ENCODE results near the gene NT5M. TPM values are rescaled to one million over a fixed set of nuclear protein-coding genes. Genes with fewer than 3 reads are reported as not detected.
A peak's percentile ranks its signal among the peaks of the same experiment; 100 is the strongest.

Gene NT5M
- total and polyA plus RNA-seq, 9 of the 15 experiments (the other 6 are each of a cell fraction or from before 2014, with no cell fraction given): 0.24 to 10.1 (median 3.4) TPM

DNA sequence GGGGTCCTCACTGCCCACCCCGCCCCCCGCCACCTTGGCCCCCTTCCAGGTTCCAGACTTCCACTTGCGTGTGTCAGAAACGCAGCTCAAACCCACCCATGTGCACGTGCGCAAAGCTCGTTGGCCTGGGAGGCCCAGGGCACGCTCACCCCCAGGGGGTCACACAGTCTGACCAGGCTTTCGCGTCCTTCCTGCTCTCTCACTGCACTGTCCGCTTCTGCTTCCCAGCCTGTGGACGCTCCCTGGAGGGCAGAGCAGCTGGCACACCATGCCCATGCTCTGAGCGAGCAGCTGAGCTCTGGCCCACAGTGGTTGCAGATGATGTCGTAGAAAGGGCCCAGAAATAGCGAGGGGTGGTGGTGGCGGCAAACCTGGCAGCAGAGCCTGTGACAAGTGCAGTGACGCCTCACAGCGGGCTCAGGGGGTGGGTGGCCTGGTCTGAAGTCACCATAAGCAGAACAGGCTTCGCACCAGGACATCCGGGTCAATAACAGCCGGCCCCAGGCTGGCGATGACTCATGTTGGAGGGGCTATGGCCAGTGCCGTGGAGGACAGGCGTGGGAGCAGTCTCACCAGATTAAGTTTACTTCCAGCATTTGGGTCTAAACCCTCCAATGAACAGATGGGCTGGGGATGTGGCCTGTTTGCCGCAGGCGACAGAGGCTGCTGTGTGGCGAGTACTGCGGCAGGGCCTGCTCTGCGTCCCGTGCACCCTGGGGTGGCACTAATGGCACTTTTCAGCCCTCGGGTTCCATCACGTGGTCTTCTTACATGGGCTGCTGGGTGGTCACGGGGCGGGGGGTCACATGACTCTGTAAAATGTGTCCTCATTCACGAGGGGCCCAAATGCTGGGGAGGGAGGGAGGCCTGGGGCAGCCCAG lies 49.0 kb downstream of the NT5M start (continued):
- TF ChIP-seq GTF3C2 (IDR thresholded peaks at IDR 0.05; ENCODE audit: borderline replicate concordance, extremely low read depth, insufficient read length): no peak
- TF ChIP-seq MYC (IDR thresholded peaks at IDR 0.05; ENCODE audit: low read depth, low read length): 0 out of 2 replicates have a peak, but pooled peaks have one; percentile 11
- TF ChIP-seq MYC (CRISPR knock-in tag; IDR thresholded peaks at IDR 0.05; ENCODE audit: borderline replicate concordance, low read depth): no peak
- peak; percentile 51; the same call in 1 of the 2 replicates for TF ChIP-seq DPF2 (IDR thresholded peaks at IDR 0.05)
- no peak for TF ChIP-seq TFAM (CRISPR knock-in tag; conservative IDR thresholded peaks at IDR 0.05)
- TF ChIP-seq ZBED1 (IDR thresholded peaks at IDR 0.05): 0 out of 2 replicates have a peak, but pooled peaks have one; percentile 68
- TF ChIP-seq SUPT5H (IDR thresholded peaks at IDR 0.05): peak; percentile 62
- peak; percentile 85 for TF ChIP-seq POLR2A (conservative IDR thresholded peaks at IDR 0.05)
- TF ChIP-seq CBX2 (IDR thresholded peaks at IDR 0.05; ENCODE audit: insufficient read depth, low read length, poor library complexity, severe bottlenecking): no peak
- TF ChIP-seq TCF7 (IDR thresholded peaks at IDR 0.05; ENCODE audit: borderline replicate concordance): no peak
- 0 out of 2 replicates have a peak, but pooled peaks have one; percentile 25 for TF ChIP-seq MTA3 (IDR thresholded peaks at IDR 0.05; ENCODE audit: borderline replicate concordance)
- peak; percentile 53; the same call in 1 of the 2 replicates for TF ChIP-seq ATF7 (IDR thresholded peaks at IDR 0.05)
- TF ChIP-seq ARID2 (IDR thresholded peaks at IDR 0.05): no peak
- TF ChIP-seq FOXK2 (conservative IDR thresholded peaks at IDR 0.05 in 1 of 2, IDR thresholded peaks at IDR 0.05 in 1 of 2; ENCODE audit: low read depth in 2 of 2): no peak
- peak; percentile 40 for TF ChIP-seq TAF9B (IDR thresholded peaks at IDR 0.05; ENCODE audit: partially characterized antibody)
- no peak for TF ChIP-seq MXI1 (IDR thresholded peaks at IDR 0.05; ENCODE audit: low read depth, low read length)
- peak; percentile 61 for TF ChIP-seq GABPB1 (CRISPR knock-in tag; IDR thresholded peaks at IDR 0.05)
- TF ChIP-seq, protein P1, sequence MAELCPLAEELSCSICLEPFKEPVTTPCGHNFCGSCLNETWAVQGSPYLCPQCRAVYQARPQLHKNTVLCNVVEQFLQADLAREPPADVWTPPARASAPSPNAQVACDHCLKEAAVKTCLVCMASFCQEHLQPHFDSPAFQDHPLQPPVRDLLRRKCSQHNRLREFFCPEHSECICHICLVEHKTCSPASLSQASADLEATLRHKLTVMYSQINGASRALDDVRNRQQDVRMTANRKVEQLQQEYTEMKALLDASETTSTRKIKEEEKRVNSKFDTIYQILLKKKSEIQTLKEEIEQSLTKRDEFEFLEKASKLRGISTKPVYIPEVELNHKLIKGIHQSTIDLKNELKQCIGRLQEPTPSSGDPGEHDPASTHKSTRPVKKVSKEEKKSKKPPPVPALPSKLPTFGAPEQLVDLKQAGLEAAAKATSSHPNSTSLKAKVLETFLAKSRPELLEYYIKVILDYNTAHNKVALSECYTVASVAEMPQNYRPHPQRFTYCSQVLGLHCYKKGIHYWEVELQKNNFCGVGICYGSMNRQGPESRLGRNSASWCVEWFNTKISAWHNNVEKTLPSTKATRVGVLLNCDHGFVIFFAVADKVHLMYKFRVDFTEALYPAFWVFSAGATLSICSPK (IDR thresholded peaks at IDR 0.05; ENCODE audit: borderline replicate concordance): no peak
- TF ChIP-seq, protein P2, sequence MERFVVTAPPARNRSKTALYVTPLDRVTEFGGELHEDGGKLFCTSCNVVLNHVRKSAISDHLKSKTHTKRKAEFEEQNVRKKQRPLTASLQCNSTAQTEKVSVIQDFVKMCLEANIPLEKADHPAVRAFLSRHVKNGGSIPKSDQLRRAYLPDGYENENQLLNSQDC (CRISPR knock-in tag; IDR thresholded peaks at IDR 0.05): no peak
- TF ChIP-seq RFX5 (IDR thresholded peaks at IDR 0.05; ENCODE audit: low read depth, low read length): no peak
- TF ChIP-seq ZNF551 (CRISPR knock-in tag; IDR thresholded peaks at IDR 0.05): no peak
- no peak for TF ChIP-seq ZNF830 (CRISPR knock-in tag; IDR thresholded peaks at IDR 0.05)
- TF ChIP-seq TRIM28 (IDR thresholded peaks at IDR 0.05): no peak

All from K562 (cell line).